HG03469 (cell line): ENCODE data around the gene HOXD10.

Experiments
- ATAC-seq: cut with Tn5 transposase; IDR thresholded peaks from one replicate; pipeline ENCODE4 v1.9.1; 2021; ENCODE audit warnings: mild to moderate bottlenecking, moderate library complexity, moderate number of reproducible peaks; ENCODE audit not compliant: unreplicated experiment

HOXD10 gene

DNA sequence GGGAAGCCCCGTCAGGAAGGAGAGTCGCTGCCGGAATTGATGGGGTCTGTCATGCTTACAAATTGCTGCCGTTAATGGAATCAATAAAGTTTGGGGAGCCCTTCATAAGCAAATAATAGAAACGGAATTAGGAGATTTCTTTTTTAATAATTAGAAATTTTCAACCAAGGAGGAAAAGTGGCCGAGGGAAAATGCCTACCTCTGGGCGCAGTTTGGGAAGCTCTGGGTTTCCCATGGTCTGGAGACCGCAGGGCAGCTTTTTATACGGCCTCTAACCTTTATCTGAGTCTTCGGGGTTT, 34.1 kb upstream of the HOXD10 start:
- ATAC-seq = no peak

GRCh38 chr2:176082824-176083751, 33.5 kb upstream of the HOXD10 start:
- no peak for ATAC-seq

- no peak for ATAC-seq
Observed at GRCh38 chr2:176083796-176084261, 32.7 kb upstream of the HOXD10 start, which contains the start of gene EVX2. EVX2 (minus strand) TSS chr2:176083962; CDS start chr2:176083776, 186 bp downstream.

DNA sequence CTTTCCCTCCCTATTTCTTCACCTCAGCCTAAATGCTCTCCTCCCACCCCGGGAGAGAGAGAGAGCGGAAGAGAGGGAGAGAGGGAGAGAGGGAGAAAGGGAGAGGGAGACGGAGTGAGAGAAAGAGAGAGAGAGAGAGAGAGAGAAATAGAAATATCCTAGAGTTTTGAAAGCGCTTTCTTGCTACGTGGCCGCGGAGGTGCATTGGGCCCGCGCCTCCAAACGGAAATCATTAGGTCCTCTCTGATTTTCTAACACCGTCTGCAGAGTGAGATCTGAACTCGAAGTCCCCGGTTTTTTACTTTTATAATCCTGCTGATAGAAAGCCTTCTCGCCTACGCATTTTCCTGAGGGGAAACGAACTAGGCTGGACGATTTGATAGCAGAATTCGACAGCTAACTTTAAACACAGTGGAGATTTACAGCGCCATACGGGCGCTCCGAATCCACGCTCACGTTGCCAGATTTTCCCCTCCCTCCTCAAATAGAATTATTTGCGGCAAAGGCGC, 31.9 kb upstream of the HOXD10 start:
- no peak for ATAC-seq

DNA sequence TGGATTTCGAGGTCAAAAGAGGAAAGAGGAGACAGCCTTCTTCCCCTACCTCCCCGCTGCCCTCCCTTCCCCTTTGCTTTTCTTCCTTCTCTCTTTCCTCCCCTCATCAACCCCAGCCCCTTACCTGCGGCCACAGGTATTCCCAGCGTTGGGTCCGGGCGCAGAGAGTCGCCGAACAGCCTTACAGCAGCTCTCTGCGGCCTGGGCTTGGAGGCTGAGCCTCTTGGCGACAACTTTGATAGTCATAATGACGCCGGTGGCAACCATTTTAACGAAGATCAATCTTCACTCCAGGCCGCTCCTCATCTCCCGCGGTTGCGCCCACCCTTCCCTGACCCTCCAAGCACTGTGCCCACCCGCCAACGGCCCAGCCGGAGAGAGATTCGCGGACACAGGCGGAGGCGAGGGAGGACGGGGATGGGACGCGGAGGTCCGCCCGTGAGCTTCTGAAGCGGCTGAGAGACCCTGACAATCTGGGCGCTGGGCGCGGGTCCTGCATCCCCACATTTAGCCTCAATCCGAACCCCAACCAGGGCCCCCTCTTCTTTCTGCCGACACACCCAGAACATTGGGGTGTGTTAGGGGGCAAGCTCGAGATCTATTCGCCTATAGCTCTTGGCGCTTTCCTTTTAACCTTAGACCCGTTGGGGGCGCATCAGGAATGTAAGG, 31.3 kb upstream of the HOXD10 start:
- no peak for ATAC-seq

- no peak for ATAC-seq
Observed at GRCh38 chr2:176085861-176086771, 30.5 kb upstream of the HOXD10 start.

DNA sequence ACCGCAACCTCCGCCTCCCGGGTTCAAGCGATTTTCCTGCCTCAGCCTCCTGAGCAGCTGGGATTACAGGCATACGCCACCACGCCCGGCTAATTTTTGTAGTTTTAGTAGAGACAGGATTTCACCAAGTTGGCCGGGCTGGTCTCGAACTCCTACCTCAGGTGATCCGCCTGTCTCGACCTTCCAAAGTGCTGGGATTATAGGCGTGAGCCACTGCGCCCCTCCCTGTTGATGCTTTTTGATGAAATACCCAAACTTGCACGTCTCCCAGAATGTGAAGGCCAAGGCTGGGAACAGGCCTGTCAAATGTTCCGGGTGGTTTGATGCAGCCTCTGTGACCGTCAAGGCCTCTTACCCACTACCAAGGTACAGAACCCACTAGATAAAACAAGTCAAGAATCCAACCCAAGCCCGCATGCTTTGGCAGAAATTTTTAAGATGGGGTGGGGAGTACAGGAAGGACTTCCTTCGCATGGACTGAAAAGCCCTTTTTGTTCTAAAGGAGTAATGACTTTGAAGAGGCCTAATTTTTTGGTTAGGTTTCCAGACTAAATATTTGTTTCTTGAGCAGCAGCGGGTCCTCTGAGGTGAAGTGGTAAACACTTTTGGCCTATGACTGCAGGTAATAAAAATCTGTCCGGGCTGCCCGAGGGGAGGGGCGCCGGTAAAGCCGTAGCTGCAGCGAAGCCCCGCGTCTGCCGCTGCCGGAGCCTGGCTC, 29.1 kb upstream of the HOXD10 start:
- no peak for ATAC-seq

DNA sequence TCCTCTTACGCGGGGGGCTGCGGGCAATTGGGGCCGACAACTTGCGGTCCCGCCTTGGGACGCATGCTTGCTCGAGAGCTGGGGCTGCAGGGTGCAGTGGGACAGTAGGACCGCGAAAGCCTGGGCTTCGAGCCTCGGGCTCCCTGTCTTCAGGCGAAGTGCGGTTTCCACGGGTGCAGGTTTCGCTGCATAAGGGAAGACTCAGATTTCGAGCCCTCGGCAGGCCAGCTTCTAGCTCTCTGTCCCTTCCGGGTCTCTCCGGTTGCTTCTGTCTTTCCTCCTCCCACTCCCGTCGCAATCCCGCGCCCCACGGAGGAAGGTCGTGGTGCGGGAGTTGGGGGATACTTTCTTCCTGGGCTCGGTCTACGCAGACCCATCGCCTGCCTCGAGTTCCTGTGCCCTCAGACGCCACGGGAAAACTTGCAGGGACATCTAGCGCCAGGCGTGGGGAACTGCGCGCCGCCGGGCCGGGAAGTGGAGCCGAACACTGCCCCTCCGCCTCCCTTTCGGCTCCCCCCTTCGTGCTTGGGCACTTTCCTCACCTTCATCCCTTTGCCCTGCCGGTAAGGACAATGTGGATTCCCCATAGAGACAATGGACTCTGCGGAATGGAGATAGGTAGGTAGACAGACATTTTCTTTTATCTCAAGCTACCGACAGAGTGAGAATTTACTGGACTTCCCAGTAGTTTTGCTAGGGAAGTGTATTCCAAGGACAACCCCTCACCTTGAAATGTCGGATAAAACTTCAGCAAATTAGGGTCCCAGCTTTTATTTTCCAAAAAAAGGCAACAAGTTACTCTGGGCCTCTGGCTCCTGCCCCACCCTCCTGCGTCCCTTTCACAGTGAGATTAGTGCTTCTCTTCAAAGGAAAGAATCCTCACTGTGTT, 28.3 kb upstream of the HOXD10 start:
- ATAC-seq = no peak

DNA sequence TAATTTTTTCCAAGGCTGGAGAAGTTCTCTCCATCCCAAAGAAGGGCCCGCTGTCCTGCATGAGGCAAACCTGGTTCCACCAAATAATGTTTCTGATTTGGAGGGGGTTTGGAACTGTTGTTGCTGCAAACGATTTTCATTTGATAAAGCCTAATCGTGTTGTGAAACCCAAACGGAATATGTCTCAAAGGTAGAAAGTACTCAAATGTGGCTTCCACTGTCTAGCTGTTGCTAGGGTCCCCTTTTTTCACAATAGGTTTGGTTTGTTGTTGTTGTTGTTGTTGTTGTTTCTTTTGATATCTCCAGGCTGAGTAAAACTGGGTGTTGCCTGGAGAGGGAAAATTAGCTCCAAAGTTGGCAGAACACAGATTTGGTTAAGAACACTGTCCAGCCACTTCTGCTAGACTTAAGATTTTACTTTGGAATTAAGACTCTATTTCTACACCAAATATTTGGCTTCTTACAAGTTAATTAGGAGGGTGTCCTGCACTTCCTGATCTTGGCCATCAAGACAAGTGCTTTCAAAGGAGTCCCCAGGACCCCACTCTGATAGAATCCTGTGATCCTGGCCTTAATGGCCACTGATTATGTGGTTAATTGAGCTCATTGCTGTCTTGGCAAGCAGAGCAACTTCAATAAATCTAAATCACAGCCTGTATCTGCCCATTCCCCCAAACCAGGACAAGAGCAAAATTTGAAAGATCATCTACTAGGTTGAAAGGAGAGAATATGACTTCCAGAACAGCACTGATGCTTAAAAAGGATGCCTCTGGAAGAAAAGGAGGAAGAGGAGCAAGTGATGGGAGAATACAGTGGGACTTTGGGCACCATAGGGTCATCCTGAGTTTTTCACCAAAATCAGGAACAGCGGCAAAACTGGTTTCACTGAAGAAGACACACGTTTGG, 27.4 kb upstream of the HOXD10 start:
- no peak for ATAC-seq

GRCh38 chr2:176089843-176090395, 26.7 kb upstream of the HOXD10 start:
- no peak for ATAC-seq

DNA sequence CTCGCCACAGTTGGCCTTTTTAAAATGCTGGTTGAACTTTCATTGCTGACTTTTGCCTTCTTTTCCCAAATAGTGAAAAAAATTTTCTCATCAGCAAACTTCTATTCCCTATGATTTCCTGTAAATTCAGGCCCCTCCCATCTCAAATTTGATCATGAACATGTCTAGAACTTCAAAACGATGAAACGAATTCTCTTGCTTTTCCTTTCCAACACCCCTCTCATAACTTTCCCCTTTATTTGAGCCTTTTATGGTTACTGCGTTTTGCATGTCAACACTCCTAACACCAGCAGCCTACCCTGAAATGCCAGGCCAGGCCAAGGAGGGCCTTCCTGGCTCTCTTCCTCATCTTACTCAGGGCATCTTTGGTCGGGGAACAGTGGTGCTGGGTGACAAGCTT, 25.7 kb upstream of the HOXD10 start:
- ATAC-seq = no peak

GRCh38 chr2:176091329-176092258, 25.0 kb upstream of the HOXD10 start:
- ATAC-seq = no peak

- no peak for ATAC-seq
Observed at GRCh38 chr2:176092270-176093144, 24.1 kb upstream of the HOXD10 start, which contains the start of gene HOXD13. HOXD13 (plus strand) TSS chr2:176092721; CDS start chr2:176092891, 170 bp downstream.

DNA sequence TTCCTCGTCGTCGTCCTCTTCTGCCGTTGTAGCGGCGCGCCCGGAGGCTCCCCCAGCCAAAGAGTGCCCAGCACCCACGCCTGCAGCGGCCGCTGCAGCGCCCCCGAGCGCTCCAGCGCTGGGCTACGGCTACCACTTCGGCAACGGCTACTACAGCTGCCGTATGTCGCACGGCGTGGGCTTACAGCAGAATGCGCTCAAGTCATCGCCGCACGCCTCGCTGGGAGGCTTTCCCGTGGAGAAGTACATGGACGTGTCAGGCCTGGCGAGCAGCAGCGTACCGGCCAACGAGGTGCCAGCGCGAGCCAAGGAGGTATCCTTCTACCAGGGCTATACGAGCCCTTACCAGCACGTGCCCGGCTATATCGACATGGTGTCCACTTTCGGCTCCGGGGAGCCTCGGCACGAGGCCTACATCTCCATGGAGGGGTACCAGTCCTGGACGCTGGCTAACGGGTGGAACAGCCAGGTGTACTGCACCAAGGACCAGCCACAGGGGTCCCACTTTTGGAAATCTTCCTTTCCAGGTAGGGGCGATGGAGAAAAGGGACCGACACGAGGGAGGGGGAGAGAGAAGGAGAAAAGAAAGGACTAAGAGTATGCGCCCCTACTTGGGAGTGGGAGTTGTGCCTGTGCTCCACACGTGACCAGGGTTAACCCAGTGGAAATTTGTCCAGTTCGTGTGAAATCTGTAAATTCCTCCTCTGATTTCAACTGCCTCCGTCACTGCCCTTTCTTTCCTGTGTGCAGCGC, 23.3 kb upstream of the HOXD10 start:
- no peak for ATAC-seq

GRCh38 chr2:176093898-176094249, 22.7 kb upstream of the HOXD10 start:
- no peak for ATAC-seq
